HG03064 (cell line): ENCODE measurements around the gene ARID1B.

Experiments used
- ATAC-seq: cut with Tn5 transposase; IDR thresholded peaks from one replicate; pipeline ENCODE4 v1.9.1; 2021; ENCODE audit warnings: low read depth; ENCODE audit not compliant: unreplicated experiment

ARID1B gene

GRCh38 chr6:157216570-157216969 lies 439.4 kb downstream of the ARID1B start:
- ATAC-seq, result no peak

DNA sequence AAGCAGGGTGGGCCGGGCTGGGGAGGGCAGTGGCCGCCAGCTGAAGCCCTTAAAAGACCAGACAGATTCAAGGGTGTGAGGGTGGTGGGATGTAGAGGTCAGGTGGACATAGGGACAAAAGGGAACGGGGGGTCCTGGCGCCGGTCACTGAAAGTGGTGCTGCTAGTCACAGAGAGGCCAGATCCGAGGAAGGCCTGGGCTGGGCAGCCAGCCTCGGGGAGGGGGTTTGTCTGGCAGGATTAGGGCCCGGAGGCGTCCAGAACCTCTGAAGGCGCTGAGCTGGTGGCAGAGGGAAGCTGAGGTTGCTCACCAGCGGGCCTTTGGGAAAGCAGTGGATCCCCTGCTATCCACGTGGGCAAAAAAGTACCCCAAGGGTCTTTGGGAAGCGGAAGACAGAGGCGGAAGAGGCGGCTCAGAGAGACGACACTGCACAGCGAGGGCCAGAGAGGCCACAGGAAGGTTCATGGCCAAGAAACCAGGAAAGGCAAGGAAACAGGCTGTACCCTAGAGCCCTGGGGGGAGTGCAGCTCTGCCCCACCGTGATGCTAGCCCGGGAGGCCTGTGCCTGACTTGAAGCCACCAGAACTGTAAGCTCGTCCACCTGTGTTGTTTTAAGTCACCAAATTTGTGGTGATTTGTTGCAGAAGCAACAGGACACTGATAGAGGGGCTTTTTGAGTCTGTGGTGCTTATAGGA lies 440.2 kb downstream of the ARID1B start:
- no peak for ATAC-seq

- no peak for ATAC-seq
Observed at GRCh38 chr6:157217894-157218370, 440.8 kb downstream of the ARID1B start.

- no peak for ATAC-seq
Observed at GRCh38 chr6:157218371-157219198, 441.4 kb downstream of the ARID1B start.

- ATAC-seq, result no peak
Observed at GRCh38 chr6:157219201-157220200, 442.3 kb downstream of the ARID1B start.

DNA sequence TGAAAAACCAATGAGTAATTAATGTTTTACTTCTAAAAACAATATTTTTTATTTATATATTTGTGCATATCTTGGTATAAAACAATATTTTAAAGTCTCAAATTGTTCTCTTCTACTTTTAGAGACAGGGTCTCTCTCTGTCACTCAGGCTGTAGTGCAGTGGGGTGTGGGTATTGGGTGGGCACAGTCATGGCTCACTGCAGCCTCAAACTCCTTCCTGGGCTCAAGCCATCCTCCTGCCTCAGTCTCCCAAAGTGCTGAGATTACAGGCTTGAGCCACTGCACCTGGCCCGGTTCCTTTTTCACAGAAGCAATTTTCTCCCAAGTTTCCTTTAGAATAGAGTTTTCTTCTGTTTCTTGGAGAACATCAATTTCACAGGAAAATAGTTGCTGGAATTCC lies 443.3 kb downstream of the ARID1B start:
- no peak for ATAC-seq

DNA sequence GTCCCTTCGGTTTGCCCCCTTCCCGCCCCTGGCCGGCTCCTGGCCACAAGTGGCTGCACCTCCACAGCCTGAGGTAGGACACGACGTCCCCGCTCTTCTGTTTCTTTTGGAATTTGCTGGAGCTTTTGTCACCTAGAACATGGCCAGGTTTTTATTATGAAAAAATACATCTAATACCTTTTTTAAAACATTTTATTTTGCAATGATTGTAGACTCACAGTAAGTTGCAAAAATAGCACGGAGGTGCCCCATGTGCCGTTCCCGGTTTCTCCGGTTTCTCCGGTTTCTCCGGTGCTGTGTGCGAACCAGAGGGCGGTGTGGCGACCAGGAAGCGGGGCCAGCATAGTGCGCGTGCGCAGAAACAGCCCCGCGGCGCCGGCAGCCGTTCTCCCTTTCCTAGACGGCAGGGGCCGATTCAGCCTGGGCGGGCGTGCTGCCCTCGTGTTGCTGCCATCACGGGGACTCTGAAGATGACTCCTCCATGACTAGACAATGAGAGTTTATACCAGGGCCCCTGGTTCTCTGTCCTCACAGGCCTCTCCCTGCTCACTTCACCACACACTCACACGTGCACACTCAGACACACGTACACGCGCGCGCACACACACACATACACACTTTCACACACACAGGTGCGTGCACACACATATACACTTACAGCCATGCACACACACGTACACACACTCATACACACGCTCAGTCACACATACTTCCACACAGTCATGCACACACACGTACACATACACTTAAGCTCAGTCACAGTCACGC lies 444.1 kb downstream of the ARID1B start:
- ATAC-seq, result peak; percentile 42

DNA sequence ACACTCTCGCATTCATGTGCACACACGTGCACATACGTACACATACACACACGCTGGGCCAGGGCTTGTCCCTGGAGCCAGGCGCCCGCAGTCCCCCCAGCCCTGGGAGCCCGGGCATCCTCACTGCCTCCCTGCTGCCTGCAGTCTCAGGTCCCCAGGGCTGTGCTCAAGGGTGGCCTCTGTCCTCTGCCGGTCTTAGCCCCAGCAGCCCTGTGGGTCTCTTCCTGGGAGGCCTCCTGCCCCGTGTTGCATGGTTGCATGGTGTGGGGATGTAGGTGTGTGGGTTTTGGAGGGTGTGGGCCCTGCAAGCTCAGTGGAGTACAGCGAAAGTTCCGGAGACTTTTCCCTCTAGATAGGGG lies 444.6 kb downstream of the ARID1B start:
- ATAC-seq, result no peak

- ATAC-seq, result no peak
Observed at GRCh38 chr6:157222201-157222981, 445.2 kb downstream of the ARID1B start.

DNA sequence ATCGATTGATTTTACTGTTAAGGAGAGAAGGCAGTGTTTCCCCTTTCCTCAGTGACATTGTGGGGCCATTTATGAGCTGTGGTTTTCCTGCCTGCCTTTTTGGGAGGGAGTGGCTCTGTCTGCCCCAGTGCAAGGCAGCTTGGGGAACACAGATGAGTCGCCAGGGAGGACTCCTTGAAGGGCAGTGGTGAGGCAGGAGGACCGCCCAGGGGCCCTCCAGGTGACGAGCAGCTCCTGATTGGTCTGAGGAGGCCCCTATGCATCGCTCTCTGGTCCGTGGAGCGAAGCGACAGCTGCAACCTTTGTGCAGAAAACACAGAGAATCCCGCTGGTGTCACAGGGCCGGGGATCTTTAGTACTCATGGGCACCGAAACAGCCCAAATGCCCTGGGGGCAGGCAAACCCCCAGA lies 445.8 kb downstream of the ARID1B start:
- ATAC-seq, result no peak

DNA sequence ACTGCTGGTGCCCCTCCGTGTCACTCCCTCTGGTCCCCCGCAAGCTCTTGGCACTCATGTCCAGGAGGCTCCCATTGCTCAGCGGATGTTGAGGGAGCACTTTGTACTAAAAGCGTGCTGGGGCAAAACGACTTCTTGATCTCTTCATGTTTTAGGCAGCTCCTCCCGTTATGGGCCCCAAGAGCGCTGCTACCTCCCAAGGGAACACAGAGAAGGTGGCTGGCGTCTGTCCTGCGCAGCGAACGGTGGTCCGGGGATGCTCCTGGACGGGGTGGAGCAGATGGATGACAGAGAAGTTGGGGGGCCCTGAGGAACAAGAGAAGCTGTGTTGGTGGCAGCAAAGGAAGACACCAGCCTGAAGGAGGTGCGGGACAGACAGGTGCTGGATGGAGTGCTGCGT lies 446.3 kb downstream of the ARID1B start:
- ATAC-seq, result no peak

- ATAC-seq, result no peak
Observed at GRCh38 chr6:157224178-157224950, 447.2 kb downstream of the ARID1B start.

GRCh38 chr6:157224951-157225574 lies 447.9 kb downstream of the ARID1B start:
- no peak for ATAC-seq

DNA sequence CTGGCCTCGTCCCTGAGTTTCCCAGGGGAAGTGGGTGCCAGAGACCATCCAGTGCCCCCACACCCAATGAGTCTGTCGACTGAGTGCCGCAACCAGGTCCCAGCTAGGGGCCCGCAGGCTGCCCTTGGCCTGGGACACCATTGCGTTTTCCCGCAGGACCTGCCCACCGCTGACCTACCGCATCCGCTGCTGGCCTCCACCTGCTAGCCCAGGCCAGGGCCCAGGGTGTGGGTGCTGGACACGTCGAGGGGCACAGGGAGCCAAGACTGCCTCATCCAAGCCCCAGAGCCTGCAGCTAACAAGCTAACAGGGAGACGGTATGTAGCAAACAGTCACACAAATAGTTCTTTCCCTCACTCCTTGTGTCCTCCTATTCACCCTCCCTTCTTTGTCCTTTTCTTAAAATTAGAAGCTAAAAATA lies 448.4 kb downstream of the ARID1B start:
- no peak for ATAC-seq

GRCh38 chr6:157226026-157226625 lies 448.9 kb downstream of the ARID1B start:
- ATAC-seq, result no peak

DNA sequence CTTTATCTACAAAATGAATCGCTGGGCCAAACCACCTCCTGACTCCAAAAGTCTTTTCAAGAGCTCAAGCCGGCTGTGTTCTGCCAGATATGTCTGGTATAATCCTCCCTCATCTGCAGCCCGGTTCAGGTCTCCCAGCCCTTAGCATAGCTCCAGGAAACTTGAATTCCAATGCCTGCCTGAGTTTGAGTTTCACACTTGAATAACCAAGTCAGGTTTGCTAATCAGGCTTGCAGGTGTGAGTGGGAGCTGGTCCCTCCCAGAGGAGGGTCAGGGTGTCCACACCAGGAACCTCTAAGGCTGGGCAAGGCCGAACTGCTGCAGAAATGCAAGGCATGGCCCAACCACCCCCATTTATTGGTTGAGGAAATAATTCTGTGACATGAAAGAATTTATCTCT lies 449.6 kb downstream of the ARID1B start:
- no peak for ATAC-seq
